OCI-LY1 (cell line): ENCODE results near the gene PPP1R27.

Experiments
- H2AFZ ChIP-seq: fragments of 200-600 bp; sonication (generic), shearing (Covaris generic); 2 replicates; pipeline ENCODE4 v1.6.0; 2014; ENCODE audit warnings: antibody characterized with exemption, mild to moderate bottlenecking, low read length
- H3F3A ChIP-seq: fragments of 200-600 bp; sonication (generic), shearing (Covaris generic); 2 replicates; pipeline ENCODE4 v1.6.0; 2014; ENCODE audit warnings: mild to moderate bottlenecking, antibody characterized with exemption, low read length, moderate library complexity; ENCODE audit not compliant: insufficient read depth
- H3K27ac ChIP-seq: fragments of 200-600 bp; sonication (generic); 2 replicates; pipeline ENCODE4 v1.5.1; 2014; ENCODE audit warnings: low read length, mixed run types, mild to moderate bottlenecking, low read depth; ENCODE audit not compliant: poor library complexity, severe bottlenecking
- H3K27me3 ChIP-seq: fragments of 200-600 bp; sonication (generic); 2 replicates; pipeline ENCODE4 v1.6.0; 2014; ENCODE audit warnings: antibody characterized with exemption, mild to moderate bottlenecking, low read length, moderate library complexity; ENCODE audit not compliant: insufficient read depth
- H3K36me3 ChIP-seq: fragments of 200-600 bp; sonication (generic); 2 replicates; pipeline ENCODE4 v1.6.1; 2014; ENCODE audit warnings: mild to moderate bottlenecking, antibody characterized with exemption, low read length, moderate library complexity, mixed read lengths; ENCODE audit not compliant: insufficient read depth
- H3K4me1 ChIP-seq: fragments of 200-600 bp; sonication (generic); 2 replicates; pipeline ENCODE4 v1.5.1; 2014; ENCODE audit warnings: mild to moderate bottlenecking, low read length, moderate library complexity; ENCODE audit not compliant: insufficient read depth, severe bottlenecking
- H3K4me2 ChIP-seq: fragments of 200-600 bp; sonication (generic), shearing (Covaris generic); 2 replicates; pipeline ENCODE4 v1.6.1; 2014; ENCODE audit warnings: low read length
- H3K4me3 ChIP-seq: fragments of 200-600 bp; sonication (generic); 2 replicates; pipeline ENCODE4 v1.5.1; 2014; ENCODE audit warnings: low read length, low read depth, mild to moderate bottlenecking, mixed read lengths; ENCODE audit not compliant: poor library complexity, severe bottlenecking
- H3K79me2 ChIP-seq: fragments of 200-600 bp; shearing (Covaris generic); 2 replicates; pipeline ENCODE4 v1.6.1; 2016; ENCODE audit warnings: mixed run types, low read length, mixed read lengths; ENCODE audit not compliant: insufficient read depth
- H3K9ac ChIP-seq: fragments of 200-600 bp; sonication (generic), shearing (Covaris generic); 2 replicates; pipeline ENCODE4 v1.6.1; 2014; ENCODE audit warnings: mild to moderate bottlenecking, low read length, mixed read lengths
- H3K9me2 ChIP-seq: fragments of 200-600 bp; sonication (generic), shearing (Covaris generic); 2 replicates; pipeline ENCODE4 v1.6.1; 2014; ENCODE audit warnings: low read depth, mild to moderate bottlenecking, low read length, mixed read lengths
- H3K9me3 ChIP-seq: fragments of 200-600 bp; shearing (Covaris generic); 2 replicates; pipeline ENCODE4 v1.6.1; 2014; ENCODE audit warnings: low read length, mixed read lengths
- H4K20me1 ChIP-seq: fragments of 200-600 bp; sonication (generic), shearing (Covaris generic); 2 replicates; pipeline ENCODE4 v1.6.0; 2016; ENCODE audit warnings: mild to moderate bottlenecking, low read length; ENCODE audit not compliant: insufficient read depth
- EZH2 ChIP-seq: fragments of 200-600 bp; sonication (generic), shearing (Covaris generic); IDR thresholded peaks from 2 replicates; pipeline ENCODE4 v1.8.0; 2017; ENCODE audit warnings: borderline replicate concordance, mixed run types, mild to moderate bottlenecking, antibody characterized with exemption, low read length, moderate library complexity, mixed read lengths
- TF ChIP-seq, protein P1 (sequence below): fragments of 200-600 bp; sonication (generic), shearing (Covaris generic); IDR thresholded peaks from 2 replicates; pipeline ENCODE4 v1.5.1; 2017; ENCODE audit warnings: mild to moderate bottlenecking, antibody characterized with exemption, low read length, moderate library complexity, mixed read lengths

PPP1R27 gene

DNA sequence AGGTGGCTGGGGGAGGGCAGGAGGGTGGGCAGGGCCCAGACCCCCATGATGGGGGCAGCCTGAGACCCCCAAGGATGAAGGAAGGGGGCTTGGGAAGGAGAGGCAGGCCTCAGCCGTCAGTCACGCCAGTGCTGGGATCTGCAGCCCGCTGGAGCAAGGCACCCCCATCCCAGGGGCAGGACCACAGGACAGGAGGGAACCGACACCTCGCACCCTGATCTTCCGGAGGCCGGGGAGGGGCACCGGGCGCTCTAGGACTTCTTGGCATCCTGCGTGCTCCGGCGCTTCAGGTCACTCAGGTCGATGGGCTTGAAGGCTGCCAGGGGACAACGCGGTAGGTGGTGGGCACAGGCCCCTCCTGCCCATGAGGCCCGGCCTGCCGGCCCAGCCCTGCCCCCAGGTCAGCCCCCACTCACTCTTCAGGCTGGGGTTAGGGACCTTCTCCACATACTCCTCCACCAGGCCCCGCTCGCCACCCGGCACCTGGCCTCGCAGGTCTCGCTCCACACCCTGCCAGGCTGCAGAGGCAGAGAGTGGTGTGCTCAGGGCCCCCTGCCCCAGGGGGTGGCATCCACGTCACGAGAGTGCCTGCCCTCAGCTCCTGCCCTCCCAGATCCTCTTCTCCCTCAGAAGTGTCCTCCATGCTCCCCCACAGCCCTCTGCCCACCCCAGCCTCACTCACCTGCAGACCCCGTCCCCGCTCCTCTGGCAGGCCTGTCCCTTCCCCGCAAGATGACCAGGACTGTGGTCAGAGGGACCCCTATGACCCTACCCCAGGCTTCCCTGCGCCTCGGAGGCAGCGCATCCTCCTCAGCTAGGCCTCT lies 11.6 kb downstream of the PPP1R27 start:
- H3K9ac ChIP-seq, result no peak overlapping the region

DNA sequence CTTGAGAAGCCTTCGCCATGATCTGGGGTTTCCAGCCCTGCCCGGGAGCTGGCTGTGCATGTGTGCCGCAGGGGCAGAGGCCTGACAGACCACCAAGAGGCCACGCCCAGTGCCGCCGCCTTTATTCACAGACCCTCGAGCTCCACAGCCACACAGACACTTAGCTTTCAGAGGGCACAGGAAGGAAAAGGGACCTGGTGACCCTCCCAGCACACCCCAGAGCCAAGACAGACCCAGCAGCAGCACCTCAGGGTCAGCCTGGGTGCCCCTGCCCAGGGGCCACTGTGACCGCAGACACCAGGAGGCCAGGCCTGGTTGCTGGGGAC lies 12.6 kb downstream of the PPP1R27 start:
- no peaks in the 10 kb centered on the region for H3F3A ChIP-seq
- H2AFZ ChIP-seq, result no peak overlapping the region
- no peak overlapping the region for H3K27ac ChIP-seq
- peaks cover 4% of the 10 kb centered on the region; the same call in 1 of the 2 replicates for H3K27me3 ChIP-seq
- H3K4me3 ChIP-seq, result no peak overlapping the region
- TF ChIP-seq EZH2, result no peak
- TF ChIP-seq, protein P1, sequence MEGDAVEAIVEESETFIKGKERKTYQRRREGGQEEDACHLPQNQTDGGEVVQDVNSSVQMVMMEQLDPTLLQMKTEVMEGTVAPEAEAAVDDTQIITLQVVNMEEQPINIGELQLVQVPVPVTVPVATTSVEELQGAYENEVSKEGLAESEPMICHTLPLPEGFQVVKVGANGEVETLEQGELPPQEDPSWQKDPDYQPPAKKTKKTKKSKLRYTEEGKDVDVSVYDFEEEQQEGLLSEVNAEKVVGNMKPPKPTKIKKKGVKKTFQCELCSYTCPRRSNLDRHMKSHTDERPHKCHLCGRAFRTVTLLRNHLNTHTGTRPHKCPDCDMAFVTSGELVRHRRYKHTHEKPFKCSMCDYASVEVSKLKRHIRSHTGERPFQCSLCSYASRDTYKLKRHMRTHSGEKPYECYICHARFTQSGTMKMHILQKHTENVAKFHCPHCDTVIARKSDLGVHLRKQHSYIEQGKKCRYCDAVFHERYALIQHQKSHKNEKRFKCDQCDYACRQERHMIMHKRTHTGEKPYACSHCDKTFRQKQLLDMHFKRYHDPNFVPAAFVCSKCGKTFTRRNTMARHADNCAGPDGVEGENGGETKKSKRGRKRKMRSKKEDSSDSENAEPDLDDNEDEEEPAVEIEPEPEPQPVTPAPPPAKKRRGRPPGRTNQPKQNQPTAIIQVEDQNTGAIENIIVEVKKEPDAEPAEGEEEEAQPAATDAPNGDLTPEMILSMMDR, result no peak
- H3K4me2 ChIP-seq, result no peak overlapping the region
- no peaks in the 10 kb centered on the region for H4K20me1 ChIP-seq
- no peaks in the 10 kb centered on the region for H3K9me2 ChIP-seq
- H3K4me1 ChIP-seq, result no peaks in the 10 kb centered on the region
- no peaks in the 10 kb centered on the region for H3K36me3 ChIP-seq
- no peaks in the 10 kb centered on the region for H3K79me2 ChIP-seq
- H3K9ac ChIP-seq, result no peak overlapping the region
- H3K9me3 ChIP-seq, result no peaks in the 10 kb centered on the region

More for the DNA sequence above, 11.6 kb downstream of the PPP1R27 start:
- Histone ChIP-seq H3F3A (no peaks in the 10 kb centered on the region), H3K27me3 (peaks cover 4% of the 10 kb centered on the region; the same call in 1 of the 2 replicates), H2AFZ (no peak overlapping the region), H3K27ac (no peak overlapping the region), H4K20me1 (no peaks in the 10 kb centered on the region), H3K4me2 (no peak overlapping the region), H3K9me3 (no peaks in the 10 kb centered on the region), H3K9me2 (no peaks in the 10 kb centered on the region), H3K4me1 (no peaks in the 10 kb centered on the region), H3K36me3 (no peaks in the 10 kb centered on the region), H3K4me3 (no peak overlapping the region), H3K79me2 (no peaks in the 10 kb centered on the region)
- no peak for TF ChIP-seq EZH2
- TF ChIP-seq, protein P1, result no peak

DNA sequence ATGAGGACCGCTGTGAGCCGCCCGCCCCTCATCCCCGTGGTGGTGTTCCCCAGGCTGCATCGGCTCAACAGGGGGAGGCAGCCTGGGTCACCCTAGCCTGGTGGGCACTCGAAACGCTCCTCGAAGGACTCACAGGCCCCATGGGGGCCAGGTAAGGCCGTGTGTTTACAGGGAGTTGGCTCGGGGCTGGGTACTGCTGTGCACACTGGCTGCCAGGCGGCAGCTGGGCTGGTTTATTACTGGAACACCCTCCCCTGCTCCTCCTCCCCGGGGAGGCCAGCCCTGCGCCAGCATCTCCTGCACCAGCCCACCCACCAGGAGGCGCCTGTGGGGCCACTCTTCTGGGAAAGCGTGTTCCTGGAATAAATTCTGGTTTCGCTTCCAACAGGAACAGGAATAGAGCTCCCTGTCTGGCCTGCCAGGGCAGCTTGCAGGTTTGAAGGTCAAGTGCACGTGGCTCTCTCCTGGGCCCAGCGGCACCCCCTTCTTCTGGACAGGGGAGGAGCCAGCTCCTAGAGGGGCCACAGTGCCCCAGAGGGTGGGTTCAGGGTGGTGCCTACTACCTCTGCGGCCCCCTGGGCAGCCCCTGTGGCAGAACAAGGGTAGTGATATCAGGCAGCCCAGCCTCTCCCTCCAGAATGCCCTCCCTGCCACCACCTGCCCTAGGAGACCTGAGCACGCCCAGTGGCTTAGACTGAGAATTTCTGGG lies 13.1 kb downstream of the PPP1R27 start:
- TF ChIP-seq, protein P1, result peak; percentile 39; the same call in 1 of the 2 replicates
- TF ChIP-seq EZH2, result no peak
- Histone ChIP-seq H3K27ac (no peak overlapping the region), H2AFZ (no peak overlapping the region), H3F3A (no peaks in the 10 kb centered on the region), H3K9me3 (no peaks in the 10 kb centered on the region), H3K9ac (no peak overlapping the region), H3K27me3 (peaks cover 4% of the 10 kb centered on the region; the same call in 1 of the 2 replicates), H3K9me2 (no peaks in the 10 kb centered on the region), H3K36me3 (no peaks in the 10 kb centered on the region), H3K4me2 (no peak overlapping the region), H3K79me2 (no peaks in the 10 kb centered on the region), H3K4me1 (no peaks in the 10 kb centered on the region), H3K4me3 (no peak overlapping the region), H4K20me1 (no peaks in the 10 kb centered on the region)
